ENCODE measurements around the gene ANAPC4.
"Not testable (repeated sequence)": the region's sequence is repeated elsewhere in the genome, so short reads cannot be mapped to it uniquely, and the experiment has no call there.

Gene ANAPC4, protein sequence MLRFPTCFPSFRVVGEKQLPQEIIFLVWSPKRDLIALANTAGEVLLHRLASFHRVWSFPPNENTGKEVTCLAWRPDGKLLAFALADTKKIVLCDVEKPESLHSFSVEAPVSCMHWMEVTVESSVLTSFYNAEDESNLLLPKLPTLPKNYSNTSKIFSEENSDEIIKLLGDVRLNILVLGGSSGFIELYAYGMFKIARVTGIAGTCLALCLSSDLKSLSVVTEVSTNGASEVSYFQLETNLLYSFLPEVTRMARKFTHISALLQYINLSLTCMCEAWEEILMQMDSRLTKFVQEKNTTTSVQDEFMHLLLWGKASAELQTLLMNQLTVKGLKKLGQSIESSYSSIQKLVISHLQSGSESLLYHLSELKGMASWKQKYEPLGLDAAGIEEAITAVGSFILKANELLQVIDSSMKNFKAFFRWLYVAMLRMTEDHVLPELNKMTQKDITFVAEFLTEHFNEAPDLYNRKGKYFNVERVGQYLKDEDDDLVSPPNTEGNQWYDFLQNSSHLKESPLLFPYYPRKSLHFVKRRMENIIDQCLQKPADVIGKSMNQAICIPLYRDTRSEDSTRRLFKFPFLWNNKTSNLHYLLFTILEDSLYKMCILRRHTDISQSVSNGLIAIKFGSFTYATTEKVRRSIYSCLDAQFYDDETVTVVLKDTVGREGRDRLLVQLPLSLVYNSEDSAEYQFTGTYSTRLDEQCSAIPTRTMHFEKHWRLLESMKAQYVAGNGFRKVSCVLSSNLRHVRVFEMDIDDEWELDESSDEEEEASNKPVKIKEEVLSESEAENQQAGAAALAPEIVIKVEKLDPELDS

DNA sequence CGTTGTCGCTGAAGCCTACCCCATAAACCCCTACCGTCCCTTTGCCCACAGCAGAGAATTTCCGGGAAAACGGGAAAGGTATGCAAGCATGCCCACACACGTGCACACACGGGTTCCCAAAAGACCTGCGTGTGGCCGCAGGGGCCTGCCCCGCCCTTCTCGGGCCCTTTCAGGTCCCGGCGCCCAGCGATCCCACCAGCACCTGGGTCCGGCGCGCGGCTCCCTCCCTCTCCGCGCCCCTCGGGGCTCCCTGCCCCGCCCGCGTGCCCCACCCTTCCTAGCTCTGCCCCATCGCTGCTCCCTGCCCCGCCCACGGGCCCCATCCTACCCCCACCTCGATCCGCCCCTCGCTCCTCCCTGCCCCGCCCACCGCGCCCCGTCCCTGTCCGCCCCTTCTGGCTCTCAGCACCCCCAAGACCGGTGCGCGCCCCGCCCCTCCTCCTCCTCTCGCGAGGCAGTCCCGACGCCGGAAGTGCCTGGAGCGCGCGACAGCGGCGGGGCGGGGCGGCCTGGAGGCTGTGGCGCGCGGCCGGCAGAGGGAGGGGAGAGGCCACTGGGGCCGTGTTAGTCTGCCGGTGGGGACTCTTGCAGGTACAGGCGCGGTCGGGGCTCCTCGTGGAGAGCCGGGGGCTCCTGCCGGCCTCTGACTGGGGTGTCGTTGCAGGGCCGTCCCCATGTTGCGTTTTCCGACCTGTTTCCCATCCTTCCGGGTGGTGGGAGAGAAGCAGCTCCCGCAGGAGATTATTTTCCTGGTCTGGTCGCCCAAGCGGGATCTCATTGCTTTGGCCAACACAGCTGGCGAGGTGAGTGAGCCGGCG is at the start of gene ANAPC4:
Gene ANAPC4, plus strand, starts transcription at position 510 of the 818 bp plus-strand sequence. Its CDS starts 165 bp downstream, at position 675.
- DNase-seq: peak; percentile 96 to 99 (median 98)

DNA sequence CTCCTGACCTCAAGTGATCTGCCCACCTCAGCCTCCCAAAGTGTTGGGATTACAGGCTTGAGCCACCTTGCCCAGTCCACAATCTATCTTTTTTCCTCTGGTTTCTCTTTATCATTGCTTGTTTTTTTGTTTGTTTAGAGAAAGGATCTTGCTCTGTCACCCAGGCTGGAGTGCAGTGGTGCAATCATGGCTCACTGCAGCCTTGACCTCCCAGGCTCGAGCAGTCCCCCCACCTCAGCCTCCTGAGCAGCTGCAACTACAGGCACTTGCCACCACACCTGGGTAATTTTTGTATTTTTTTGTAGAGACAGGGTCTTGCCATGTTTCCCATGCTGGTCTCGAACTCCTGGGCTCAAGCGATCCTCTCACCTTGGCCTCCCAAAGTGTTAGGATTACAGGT is 48.6 kb upstream of the ANAPC4 start:
- not testable (repeated sequence) for DNase-seq

DNA sequence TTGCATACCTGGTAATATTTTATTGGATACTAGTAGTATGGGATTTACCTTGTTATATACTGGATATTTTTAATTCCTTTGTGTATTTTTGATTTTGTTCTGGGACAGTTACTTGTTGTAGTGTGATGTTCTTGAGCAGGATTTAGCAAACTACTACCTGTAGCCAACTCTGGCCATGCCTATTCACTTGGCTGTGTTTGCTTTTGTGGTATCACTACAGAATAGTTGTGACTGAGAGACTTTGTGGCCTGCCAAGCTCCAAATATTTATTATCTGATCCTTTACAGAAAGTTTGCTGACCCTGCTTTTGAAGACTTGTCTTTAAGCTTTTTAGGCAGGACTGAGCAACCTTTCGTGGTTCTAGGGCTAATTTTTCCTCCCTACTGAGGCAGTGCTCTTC is 46.7 kb upstream of the ANAPC4 start:
- DNase-seq: no peak

DNA sequence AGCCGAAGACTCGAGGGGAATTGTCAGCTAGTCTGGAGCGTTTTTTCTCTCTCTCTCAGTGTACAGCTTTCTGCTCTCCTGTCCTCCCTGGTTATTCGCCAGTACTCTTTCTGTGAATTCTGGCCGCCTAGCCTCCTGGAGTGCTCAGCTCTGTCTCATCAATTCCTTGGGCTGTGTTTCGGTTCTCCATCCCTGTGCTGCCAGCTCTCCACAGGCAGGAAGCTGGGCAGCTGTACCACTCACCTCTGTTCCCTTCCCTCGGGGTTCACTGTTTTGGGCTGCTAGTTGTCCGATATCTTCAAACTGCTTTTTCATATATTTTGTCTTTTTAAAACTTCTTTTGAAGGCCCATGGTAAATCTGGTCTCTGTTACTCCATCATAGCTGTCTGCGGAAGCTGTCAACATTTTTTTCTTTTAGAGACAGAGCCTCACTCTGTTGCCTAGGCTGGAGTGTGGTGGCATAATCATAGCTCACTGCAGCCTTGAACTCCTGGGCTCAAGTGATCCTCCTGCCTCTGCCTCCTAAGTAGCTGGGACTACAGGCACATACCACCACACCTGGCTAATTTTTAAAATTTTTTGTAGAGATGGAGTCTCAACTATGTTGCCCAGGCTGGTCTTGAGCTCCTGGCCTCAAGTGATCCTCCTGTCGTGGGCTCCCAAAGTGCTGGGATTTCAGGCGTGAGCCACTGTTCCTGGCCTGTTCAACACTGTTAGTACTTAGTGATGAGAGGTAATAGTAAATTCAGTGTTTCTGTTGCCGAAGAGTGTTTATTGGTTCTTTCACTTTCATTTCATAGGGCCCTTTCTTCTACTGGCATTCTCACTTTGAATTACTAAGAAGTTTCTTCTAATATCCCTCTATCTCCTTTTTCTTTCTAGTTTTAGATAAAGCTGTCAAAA is 45.9 kb upstream of the ANAPC4 start:
- DNase-seq: no peak

DNA sequence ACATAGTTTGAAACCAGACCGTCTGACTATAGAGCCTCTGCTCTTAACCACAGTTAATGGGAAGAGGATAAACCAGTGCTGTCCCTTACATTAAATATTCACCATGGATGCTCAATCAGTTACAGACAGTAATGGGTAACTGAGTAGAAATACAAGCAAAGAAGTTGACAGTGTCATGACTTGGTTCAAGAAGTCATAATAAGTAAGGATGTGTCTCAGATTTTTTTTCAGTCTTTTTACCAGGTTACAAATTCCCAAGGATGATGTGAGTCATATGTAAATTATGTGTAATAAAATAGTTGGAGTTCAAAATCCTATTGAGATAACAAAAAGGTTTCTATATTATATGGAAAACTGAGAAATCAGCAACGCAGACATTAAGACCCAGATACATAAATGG is 33.4 kb upstream of the ANAPC4 start:
- no peak for DNase-seq

DNA sequence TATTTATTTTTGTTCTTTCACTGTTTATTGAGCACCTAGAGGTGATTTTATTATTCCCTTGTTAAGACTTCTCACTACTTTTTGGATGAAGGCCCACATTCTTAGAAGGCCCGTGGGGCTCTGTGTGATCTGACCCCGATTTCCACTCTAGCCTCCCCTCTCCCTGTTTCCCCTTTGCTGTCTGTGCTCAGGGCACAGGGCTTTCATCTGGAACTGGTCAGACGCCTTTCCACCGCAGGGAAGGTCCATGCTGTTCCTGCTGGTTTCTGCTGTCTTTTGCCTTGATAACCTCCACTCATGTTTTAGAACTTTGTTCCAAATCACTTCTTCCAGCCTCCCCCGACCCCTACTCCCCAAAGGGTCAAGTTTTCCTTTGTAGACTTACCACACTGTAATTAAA is 31.3 kb upstream of the ANAPC4 start:
- DNase-seq: no peak

DNA sequence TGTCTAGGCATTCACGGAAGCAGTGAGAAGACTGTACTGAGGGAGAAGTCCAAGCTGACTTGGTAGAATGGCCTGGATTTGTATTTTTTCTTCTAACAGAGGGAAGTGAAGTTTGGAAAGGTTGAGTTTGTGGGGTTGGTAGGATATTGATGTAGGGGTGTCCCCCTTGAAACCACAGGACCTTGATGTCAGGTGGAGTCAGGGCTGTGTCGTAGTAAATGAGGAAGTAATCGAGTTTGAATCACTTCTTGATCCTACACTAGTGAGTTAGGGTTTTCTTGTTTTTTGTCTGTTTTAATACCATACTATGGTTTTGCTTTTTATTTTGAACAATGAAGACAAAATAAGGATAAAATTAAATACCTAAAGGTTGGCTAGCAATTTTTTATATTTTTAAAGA is 30.1 kb upstream of the ANAPC4 start:
- no peak for DNase-seq

DNA sequence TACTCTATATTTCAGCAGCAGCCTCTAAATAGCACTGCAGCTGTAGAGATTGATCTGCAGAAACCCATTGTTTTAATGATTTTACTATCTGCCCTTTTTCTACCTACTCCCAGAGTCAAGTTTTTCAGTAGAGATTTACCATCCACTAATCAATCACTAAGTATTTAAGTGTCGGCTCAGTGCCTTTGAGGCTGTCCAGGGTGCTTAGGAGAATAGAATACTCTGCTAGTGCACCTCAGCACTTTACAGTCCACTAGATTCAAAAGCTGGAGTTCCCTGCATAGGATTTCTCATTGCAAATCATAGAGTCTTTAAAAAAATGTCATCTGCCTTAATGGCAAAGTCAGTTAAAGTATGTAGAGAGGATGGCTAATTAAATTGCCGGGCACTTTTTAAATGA is 29.6 kb upstream of the ANAPC4 start:
- DNase-seq: no peak

DNA sequence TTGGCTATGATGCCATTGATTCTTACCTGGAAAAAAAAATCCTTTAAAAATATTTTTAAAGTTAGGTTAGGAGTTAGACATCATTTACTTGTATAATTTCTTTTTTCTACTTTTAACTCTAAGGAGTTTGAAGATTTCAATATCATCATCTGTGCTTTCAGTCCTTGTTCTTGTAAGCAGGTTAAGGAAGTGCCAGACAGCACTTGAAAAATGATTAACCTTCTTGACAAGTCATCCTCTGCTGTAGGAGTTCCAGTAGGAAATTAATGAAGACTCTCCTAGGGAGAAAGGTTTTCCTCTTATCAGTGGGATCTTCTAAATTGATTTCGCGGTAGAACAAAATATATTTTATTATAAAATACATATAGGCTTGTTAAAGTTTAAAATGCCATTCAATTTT is 29.1 kb upstream of the ANAPC4 start:
- DNase-seq: no peak

DNA sequence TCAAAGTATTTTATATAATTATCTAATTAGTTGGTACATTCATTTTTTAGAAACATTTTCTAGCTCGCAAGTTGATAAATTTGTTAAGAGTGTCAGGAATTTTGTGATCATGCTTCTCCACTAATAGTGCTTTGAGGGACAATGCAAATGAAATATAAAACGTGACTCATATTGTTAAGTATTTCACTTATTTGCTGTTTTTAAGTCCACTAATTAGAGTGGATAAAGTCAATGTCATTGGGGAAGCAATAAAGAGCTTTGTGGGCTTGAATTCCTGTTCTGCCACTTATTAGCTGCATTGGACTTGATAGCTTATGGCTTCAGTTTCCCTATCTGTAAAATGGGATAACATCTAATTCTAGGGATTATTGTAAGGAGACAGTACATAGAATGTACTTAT is 26.5 kb upstream of the ANAPC4 start:
- no peak for DNase-seq

DNA sequence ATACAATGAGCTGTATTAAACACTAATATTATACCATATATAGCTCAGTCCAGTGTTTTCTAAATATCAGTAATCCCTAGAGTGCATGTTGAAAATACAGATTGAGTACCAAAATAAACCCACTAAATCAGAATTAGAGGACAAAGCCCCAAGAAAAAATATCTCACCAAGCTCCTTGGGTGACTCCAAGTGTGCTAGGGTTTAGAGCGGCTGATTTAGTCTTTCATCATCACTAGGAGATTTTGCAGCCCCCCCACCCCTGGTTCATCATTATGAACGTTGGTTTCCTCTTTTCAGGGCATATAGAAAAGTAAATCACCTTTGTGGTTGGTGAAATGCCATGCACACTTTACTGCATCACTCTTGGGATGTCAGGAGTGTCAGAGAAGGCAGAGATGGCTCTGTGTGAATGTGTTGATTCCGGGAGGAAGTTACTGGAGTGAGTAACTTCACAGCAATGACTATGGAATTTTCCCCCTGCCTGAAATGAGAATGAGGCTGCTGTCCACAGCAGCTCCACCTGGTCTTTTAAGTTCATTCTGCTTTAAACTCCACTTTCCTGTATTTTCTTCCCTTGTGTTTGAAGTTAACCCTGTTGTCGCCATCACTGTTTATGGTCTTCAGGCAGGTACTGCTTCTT is 25.2 kb upstream of the ANAPC4 start:
- DNase-seq: no peak

DNA sequence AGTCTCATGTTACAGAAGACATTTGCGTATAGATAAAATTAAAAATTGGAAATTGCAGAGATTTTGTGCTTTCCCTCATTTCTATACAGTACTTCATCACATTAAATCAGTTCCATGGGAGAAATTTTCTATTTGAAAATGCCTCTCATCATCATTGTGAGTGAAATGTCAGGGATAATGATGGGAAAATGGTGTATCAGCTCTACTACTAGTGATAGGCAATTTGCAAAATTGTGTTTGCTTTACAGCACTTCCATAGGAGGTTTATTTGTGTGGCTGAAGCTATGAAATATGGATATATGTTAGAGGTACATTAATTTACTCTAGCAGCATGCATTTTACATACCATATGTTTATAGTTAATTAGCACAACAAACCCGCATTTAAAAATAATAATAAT is 21.0 kb upstream of the ANAPC4 start:
- no peak for DNase-seq

DNA sequence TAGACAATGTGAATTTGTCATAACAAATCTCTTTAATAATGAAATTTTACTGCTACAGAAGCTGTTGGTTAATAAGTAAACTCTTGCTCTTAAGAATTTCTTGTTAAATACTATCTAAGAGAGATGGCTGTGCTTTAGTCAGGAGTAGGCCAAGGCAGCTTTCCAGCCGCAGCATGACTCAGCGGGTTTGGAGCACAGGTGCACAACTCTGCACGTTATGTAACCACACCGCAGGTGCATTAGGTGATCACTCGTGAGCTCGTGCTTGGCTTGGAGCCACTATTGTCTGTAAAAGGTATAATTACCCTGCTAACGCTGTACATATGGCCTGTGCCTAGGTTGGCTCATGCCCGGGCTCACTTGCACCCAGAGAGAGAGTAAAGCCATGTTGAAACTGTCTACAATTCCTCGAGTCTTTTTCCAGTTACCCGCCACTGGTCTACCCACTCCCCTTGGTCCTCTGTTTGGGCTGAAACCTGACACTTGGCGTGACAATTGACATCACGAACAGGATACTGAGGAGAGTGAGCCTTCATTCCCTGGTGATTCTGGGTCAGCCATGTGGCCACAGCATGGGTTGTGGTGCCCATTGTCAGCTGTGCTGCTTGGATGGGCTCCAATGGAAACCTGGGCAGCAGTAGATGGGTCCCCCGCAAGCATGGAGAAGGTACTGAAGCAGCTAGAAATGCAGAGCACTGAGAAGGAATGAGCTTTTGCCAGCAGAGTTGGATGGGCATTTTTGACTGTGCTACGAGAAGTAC is 18.4 kb upstream of the ANAPC4 start:
- DNase-seq: no peak

DNA sequence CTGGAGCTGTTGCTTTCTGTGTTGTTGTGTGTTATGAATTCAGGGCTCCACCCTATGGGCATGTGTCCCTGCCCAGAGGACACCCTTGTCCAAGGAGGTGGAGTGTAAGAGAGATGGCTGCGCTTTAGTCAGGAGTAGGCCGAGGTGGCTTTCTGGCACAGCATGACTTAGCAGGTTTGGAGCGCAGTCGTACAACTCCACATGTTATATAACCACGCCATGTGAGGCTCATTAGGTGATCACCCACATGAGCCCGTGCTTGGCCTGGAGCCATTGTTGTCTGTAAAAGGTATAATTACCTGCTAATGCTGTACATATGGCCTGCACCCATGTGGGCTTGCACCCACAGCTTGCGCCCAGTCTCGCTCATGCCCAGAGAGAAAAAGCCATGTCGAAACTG is 15.8 kb upstream of the ANAPC4 start:
- DNase-seq: no peak

DNA sequence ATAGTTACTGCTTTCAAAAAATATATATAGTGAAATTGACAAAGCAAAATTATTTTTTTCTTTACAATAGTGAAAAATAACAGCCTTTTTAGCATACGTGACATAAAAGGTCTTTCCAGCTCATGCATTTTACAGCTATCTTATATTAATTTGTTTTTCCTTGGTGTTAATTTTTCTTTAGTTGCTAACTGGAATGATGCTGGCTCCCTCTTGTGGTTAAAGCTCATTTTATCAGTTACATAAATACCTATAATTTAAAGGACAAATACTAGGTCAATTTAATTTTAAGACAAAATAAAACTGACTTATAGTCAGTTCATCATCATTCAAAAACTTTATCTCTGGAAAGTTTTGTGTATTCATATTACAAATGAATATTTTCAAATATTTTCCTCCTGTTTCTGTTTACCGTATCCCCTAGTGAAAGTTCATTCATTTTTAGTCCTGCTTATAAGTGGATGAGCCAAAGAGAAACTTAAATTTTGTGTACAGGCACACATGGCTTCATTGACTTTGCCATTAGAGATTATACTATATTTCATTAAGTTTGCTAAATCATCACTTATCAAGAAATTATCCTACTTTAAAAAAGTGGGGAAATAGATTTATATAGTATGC is 9.9 kb upstream of the ANAPC4 start:
- DNase-seq: no peak

DNA sequence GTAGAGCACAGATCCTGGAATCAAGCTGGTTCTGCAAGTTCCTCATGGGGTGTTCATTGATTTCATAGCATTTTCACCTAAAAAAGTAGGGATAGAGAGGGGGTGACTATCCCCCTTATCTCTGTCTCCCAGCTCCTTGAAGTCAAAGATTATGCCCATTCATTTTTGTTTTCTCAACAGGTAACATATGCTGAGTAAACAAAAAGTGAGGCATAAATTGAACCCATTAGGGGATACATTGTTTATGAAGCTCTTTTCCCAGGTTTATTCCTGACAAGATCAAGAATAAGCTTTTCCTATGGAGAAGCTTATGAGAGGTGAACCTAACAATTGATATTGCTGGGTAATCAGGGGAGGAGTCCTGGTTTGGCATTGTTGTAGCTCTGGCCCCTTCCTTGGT is 9.2 kb upstream of the ANAPC4 start:
- DNase-seq: no peak

DNA sequence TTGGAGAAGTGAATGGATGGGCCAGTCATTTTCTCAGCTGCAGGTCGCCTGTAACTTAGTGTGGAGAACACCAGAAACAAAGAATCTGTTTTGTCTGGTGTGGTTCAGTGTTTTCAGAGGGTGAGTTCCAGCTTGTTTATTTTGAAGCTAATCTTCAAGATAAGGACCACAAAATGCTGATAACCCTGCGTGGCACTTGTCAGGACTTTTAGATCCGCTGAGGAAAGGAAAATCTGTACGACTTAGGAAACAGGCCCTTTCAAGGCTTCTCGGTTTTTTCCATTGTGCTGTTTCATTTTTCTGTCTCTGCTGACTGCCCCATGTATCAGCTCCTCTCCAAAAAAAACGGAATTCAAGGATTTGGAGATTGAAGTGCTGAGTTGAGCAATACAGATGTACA is 8.7 kb upstream of the ANAPC4 start:
- no peak for DNase-seq

DNA sequence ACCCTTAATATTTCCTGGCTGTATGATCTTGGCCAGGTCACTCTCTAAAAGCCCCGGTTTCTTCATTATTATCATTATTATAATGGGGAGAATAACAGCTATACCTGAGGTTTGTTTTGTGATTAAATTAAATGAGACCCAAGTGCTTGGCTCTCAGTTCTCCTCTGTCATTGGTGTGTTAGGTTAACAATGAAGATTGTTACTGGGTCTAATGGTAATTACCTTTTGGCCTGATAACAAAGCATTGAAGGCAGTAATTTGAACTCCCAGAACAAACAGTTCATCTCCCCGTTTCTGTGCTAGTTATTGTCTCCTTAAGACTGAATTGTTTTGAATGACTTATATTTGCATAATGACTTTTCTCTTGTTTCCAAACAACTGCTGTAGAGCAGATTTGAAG is 6.8 kb upstream of the ANAPC4 start:
- DNase-seq: no peak

DNA sequence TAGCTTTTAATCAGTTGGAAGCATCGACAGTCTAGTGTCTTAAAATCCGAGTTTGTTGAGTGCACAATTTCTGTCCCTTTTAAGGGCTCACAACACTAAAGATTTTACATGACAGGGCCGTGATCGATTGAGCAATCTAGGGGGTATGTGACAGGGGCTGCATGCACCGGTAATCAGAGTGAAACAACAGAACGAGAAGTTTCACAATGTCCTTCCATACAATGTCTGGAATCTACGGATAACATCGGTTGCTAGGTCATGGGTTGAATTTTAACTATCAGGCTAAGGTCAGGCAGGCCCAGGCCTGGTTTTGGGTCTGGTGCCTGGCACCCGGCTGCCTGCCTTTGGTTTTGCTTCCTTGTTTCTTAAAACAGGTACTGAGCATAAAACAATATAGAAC is 4.5 kb upstream of the ANAPC4 start:
- not testable (repeated sequence) for DNase-seq

All from activated CD4-positive, CD25-positive, alpha-beta regulatory T cell (primary cell).